ENCODE results near the gene ZBTB49.

Gene ZBTB49

GRCh38 chr4:4260185-4260751, 29.8 kb upstream of the ZBTB49 start:
- Histone ChIP-seq H3K27me3 (ENCODE audit: insufficient read depth, low read depth, severe bottlenecking) (no peaks in the 10 kb centered on the region), H3K4me3 (ENCODE audit: low read depth, low read length) (no peak overlapping the region), H3K27ac (no peak overlapping the region), H3K9me3 (ENCODE audit: severe bottlenecking) (no peaks in the 10 kb centered on the region), H3K36me3 (no peaks in the 10 kb centered on the region)
- TF ChIP-seq, protein P1, sequence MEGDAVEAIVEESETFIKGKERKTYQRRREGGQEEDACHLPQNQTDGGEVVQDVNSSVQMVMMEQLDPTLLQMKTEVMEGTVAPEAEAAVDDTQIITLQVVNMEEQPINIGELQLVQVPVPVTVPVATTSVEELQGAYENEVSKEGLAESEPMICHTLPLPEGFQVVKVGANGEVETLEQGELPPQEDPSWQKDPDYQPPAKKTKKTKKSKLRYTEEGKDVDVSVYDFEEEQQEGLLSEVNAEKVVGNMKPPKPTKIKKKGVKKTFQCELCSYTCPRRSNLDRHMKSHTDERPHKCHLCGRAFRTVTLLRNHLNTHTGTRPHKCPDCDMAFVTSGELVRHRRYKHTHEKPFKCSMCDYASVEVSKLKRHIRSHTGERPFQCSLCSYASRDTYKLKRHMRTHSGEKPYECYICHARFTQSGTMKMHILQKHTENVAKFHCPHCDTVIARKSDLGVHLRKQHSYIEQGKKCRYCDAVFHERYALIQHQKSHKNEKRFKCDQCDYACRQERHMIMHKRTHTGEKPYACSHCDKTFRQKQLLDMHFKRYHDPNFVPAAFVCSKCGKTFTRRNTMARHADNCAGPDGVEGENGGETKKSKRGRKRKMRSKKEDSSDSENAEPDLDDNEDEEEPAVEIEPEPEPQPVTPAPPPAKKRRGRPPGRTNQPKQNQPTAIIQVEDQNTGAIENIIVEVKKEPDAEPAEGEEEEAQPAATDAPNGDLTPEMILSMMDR (IDR thresholded peaks at IDR 0.05; ENCODE audit: low read depth, low read length) = no peak
- DNase-seq = no peak

DNA sequence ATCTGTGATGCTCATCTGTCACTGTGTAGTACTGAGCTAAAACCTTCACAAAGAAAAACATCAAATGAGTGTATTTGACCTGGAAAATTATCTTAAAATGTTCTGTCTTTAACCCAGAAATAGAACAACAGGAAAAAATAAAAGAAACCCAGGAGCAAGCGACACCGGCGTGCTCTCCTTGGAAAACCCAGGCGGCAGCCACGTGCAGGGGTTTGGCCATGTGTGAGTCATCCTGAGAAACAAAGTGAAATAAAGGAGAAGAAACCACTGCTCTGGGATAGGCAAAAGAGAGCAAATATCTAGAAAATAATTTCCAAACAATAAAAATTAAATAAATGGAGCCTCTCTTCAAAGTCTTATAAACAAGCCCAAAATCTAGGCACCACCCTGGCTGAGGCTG, 22.1 kb upstream of the ZBTB49 start:
- no peaks in the 10 kb centered on the region for H3K27me3 ChIP-seq (ENCODE audit: insufficient read depth, low read depth, severe bottlenecking)
- peaks cover 40% of the 10 kb centered on the region for H3K36me3 ChIP-seq
- H3K4me3 ChIP-seq (ENCODE audit: low read depth, low read length) = no peak overlapping the region
- H3K9me3 ChIP-seq (ENCODE audit: severe bottlenecking) = no peaks in the 10 kb centered on the region
- DNase-seq = no peak
- TF ChIP-seq, protein P1 (IDR thresholded peaks at IDR 0.05; ENCODE audit: low read depth, low read length) = no peak
- H3K27ac ChIP-seq = no peak overlapping the region

- peaks cover 48% of the 10 kb centered on the region for H3K36me3 ChIP-seq
- no peak overlapping the region for H3K4me3 ChIP-seq (ENCODE audit: low read depth, low read length)
- H3K9me3 ChIP-seq (ENCODE audit: severe bottlenecking) = no peaks in the 10 kb centered on the region
- no peaks in the 10 kb centered on the region for H3K27me3 ChIP-seq (ENCODE audit: insufficient read depth, low read depth, severe bottlenecking)
- no peak for DNase-seq
- H3K27ac ChIP-seq = no peak overlapping the region
- TF ChIP-seq, protein P1 (IDR thresholded peaks at IDR 0.05; ENCODE audit: low read depth, low read length) = no peak
Measured at GRCh38 chr4:4268776-4269175, 21.3 kb upstream of the ZBTB49 start.

DNA sequence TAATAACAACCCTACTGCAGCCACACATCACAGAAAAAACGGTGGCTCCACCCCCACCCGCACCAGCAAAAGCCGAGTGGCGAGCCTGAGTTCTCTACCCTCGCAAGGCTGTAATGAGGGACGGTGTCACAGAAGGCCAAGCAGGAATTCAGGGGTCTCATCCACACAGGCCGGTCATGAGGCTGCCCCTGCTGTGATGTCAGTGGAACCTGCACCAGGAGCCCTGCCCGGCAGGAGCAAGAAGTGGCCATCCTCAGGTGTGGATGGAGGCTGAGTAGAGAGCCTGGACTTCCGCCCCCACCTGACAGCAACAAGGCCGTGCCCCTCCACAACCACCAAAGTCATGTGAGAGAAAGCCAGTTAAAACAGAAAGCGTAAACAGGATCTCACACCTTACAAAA, 20.7 kb upstream of the ZBTB49 start:
- DNase-seq = no peak
- H3K9me3 ChIP-seq (ENCODE audit: severe bottlenecking) = no peaks in the 10 kb centered on the region
- no peak overlapping the region for H3K4me3 ChIP-seq (ENCODE audit: low read depth, low read length)
- no peaks in the 10 kb centered on the region for H3K27me3 ChIP-seq (ENCODE audit: insufficient read depth, low read depth, severe bottlenecking)
- no peak overlapping the region for H3K27ac ChIP-seq
- H3K36me3 ChIP-seq = peaks cover 51% of the 10 kb centered on the region
- TF ChIP-seq, protein P1 (IDR thresholded peaks at IDR 0.05; ENCODE audit: low read depth, low read length) = no peak

- Histone ChIP-seq H3K9me3 (ENCODE audit: severe bottlenecking) (no peaks in the 10 kb centered on the region), H3K27ac (no peak overlapping the region), H3K4me3 (ENCODE audit: low read depth, low read length) (no peak overlapping the region), H3K36me3 (peaks cover 57% of the 10 kb centered on the region), H3K27me3 (ENCODE audit: insufficient read depth, low read depth, severe bottlenecking) (no peaks in the 10 kb centered on the region)
- TF ChIP-seq, protein P1 (IDR thresholded peaks at IDR 0.05; ENCODE audit: low read depth, low read length) = no peak
- DNase-seq = no peak
Measured at GRCh38 chr4:4269856-4270255, 20.2 kb upstream of the ZBTB49 start.

DNA sequence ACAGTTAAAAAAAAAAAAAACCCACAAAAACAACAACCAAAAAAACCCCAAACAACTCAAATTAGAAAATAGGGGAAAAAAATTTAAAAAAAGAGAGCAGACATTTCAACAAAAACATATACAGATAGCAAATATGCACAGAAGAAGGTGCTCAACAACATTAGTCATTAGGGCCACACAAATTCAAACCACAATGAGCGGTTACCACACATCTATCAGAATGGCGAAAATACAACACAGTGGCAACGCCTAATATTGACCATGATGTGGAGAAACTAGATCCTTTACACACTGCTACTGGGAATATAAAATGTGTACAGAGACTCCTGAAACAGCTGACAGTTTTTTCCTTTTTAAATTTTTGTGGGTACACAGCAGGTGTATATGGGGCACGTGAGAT, 19.5 kb upstream of the ZBTB49 start:
- no peak overlapping the region for H3K4me3 ChIP-seq (ENCODE audit: low read depth, low read length)
- H3K27me3 ChIP-seq (ENCODE audit: insufficient read depth, low read depth, severe bottlenecking) = no peaks in the 10 kb centered on the region
- no peaks in the 10 kb centered on the region for H3K9me3 ChIP-seq (ENCODE audit: severe bottlenecking)
- H3K27ac ChIP-seq = no peak overlapping the region
- peaks cover 58% of the 10 kb centered on the region for H3K36me3 ChIP-seq
- TF ChIP-seq, protein P1 (IDR thresholded peaks at IDR 0.05; ENCODE audit: low read depth, low read length) = no peak
- DNase-seq = no peak
